Stimulated activated CD4-positive, alpha-beta T cell treated with anti-CD3 and anti-CD28 coated beads, Interleukin-4, amount 100 ng/mL, for 1 hour (primary cell): ENCODE measurements around the gene L3MBTL3.

ENCODE experiments used
- DNase-seq: peaks from one replicate; pipeline ENCODE4 v3.0.0-alpha.2; 2020

Gene L3MBTL3

DNA sequence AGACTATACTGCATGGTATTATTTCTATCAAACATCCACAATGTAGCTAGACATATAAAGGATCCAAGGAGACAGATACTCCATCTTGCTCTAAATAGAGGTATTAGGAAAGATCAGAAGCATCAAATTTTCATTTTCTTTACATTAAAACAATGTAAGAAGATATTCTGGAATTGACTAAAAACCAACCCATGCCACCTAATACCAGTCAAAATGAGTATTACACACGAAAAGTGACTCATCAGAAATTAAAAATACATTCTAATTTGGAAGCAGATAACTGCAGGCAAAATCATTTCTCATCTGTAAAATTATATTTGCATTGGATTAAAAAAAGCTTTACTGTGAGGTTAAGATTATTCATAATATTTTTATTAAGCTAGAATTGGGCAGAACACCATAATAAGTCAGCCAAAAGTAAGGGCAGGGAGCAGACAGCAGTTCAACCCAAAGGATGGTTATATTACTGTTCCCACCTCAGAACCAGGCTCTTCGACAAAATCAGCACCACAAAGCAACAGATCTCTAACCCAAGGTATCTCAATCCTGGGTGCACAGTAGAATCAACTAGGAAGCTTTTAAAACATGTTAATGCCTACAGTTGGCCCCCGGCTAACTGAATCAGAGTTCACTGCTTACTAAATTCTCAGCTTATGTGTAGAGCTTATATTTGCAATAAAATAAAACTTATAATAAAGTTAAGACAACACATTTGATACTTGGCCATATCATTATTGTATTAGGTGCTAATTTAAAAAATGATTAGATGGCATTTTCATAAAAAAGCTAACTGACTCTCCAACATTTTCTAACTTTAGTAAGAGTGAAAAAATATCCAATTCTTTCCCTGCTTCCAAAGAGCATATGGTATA, 169.2 kb downstream of the L3MBTL3 start:
- no peak for DNase-seq

- no peak for DNase-seq
Observed at GRCh38 chr6:130188207-130188899, 170.0 kb downstream of the L3MBTL3 start.

GRCh38 chr6:130189531-130190397, 171.4 kb downstream of the L3MBTL3 start:
- DNase-seq, result no peak
